MM.1S (cell line): Measurements from ENCODE around the gene CYB5R2.

Experiments
- CTCF ChIP-seq: fragments of 300-600 bp; sonication (generic); IDR thresholded peaks from 2 replicates; pipeline ENCODE4 v1.5.1; 2016; ENCODE audit warnings: antibody characterized with exemption, low read length, mixed read lengths
- EZH2 ChIP-seq: fragments of 300-600 bp; sonication (generic); optimal IDR thresholded peaks from 2 replicates; pipeline ENCODE3; 2017; ENCODE audit warnings: low read depth, mild to moderate bottlenecking, antibody characterized with exemption, low read length, mixed read lengths

GRCh38 chr11:7637447-7638157 lies 35.7 kb downstream of the CYB5R2 start:
- no peak for TF ChIP-seq EZH2
- no peak for TF ChIP-seq CTCF
